HCT116 (cell line): ENCODE measurements around the gene CFAP97D2. TPM values are rescaled to one million over a fixed set of nuclear protein-coding genes. Genes with fewer than 3 reads are reported as not detected.

Experiments used
- ATAC-seq: fragments of 200-7000 bp; cut with Tn5 transposase; 2 replicates; pipeline ENCODE4 v1.9.1; 2020; ENCODE audit warnings: mild to moderate bottlenecking, moderate library complexity
- BruUV-seq: library from RNA; stranded (reverse); fragments of 400-500 nt; replicated peaks from 2 replicates; lab custom pipeline; 2021; lab: Mats Ljungman, UMichigan
- CTCF ChIA-PET: fragments of 300-600 bp; sonication (Branson Sonifier 250); formaldehyde crosslinking; loops from one replicate; lab custom pipeline; 2021; ENCODE audit warnings: antibody characterized with exemption; lab: Charles Lee
- POLR2A ChIA-PET: fragments of 300-600, 350-600 bp; sonication (Branson Sonifier 250); formaldehyde crosslinking; loops from one replicate; lab custom pipeline; 2021; ENCODE audit warnings: antibody characterized with exemption; lab: Charles Lee
- RAD21 ChIA-PET, 2 experiments: fragments of 300-600 bp; sonication (Branson Sonifier 250); formaldehyde crosslinking; loops; one replicate each; lab custom pipeline; 2023; ENCODE audit warnings: low total read pairs in 2 of 2; ENCODE audit not compliant: uncharacterized antibody in 2 of 2, unreplicated experiment in 2 of 2, low non-redundant PET in 1 of 2; lab: Charles Lee
- DNase-seq: peaks from one replicate; pipeline ENCODE4 v3.0.0-alpha.2; 2010; ENCODE audit warnings: low read depth, low spot score
- H2AFZ ChIP-seq: fragments of 200-600 bp; shearing (Covaris generic), sonication (generic); 2 replicates; pipeline ENCODE4 v1.6.1; 2017; ENCODE audit warnings: low read depth, mixed run types, mixed read lengths, antibody characterized with exemption, low read length; ENCODE audit not compliant: poor library complexity, severe bottlenecking
- H3K27ac ChIP-seq: 2 replicates; pipeline ENCODE4 v1.5.1; 2012; ENCODE audit warnings: low read depth, low read length
- H3K27me3 ChIP-seq: fragments of 200-600 bp; sonication (generic); 2 replicates; pipeline ENCODE4 v1.6.1; 2016; ENCODE audit warnings: mixed run types, low read length, mixed read lengths; ENCODE audit not compliant: insufficient read depth
- H3K36me3 ChIP-seq, 2 experiments: fragments of 200-500 bp in 1 of 2; fragments of 200-600 bp in 1 of 2; sonication (Bioruptor generic) in 1 of 2; sonication (generic) in 1 of 2; 2 replicates each; pipeline versions ENCODE4 v1.5.1 to v1.6.1; 2014 to 2016; ENCODE audit warnings: low read length in 2 of 2, inconsistent platforms in 1 of 2, mixed read lengths in 1 of 2, mixed run types in 1 of 2; ENCODE audit not compliant: insufficient read depth in 2 of 2, control insufficient read depth in 1 of 2
- H3K4me1 ChIP-seq, 2 experiments: fragments of 200-600 bp in 1 of 2; sonication (generic) in 1 of 2; 2 replicates each; pipeline versions ENCODE4 v1.5.1 to v1.6.1; 2012 to 2017; ENCODE audit warnings: low read length in 2 of 2, inconsistent platforms in 1 of 2, mild to moderate bottlenecking in 1 of 2, mixed read lengths in 1 of 2, mixed run types in 1 of 2, moderate library complexity in 1 of 2; ENCODE audit not compliant: insufficient read depth in 2 of 2, control insufficient read depth in 1 of 2
- H3K4me2 ChIP-seq: fragments of 200-600 bp; sonication (generic); 2 replicates; pipeline ENCODE4 v1.6.1; 2017; ENCODE audit warnings: mixed run types, low read length, mixed read lengths
- H3K4me3 ChIP-seq, 2 experiments: fragments of 200-600 bp in 1 of 2; sonication (generic) in 1 of 2; replicated peaks in 1 of 2; 2 replicates each; pipeline ENCODE4 v1.5.1; 2011 to 2016; ENCODE audit warnings: low read length in 2 of 2, control low read depth in 1 of 2, low read depth in 1 of 2, mild to moderate bottlenecking in 1 of 2, mixed read lengths in 1 of 2, mixed run types in 1 of 2
- H3K79me2 ChIP-seq: fragments of 200-600 bp; sonication (generic); 2 replicates; pipeline ENCODE4 v1.6.1; 2017; ENCODE audit warnings: mild to moderate bottlenecking, mixed run types, low read length, moderate library complexity, mixed read lengths; ENCODE audit not compliant: insufficient read depth
- H3K9ac ChIP-seq: fragments of 200-600 bp; sonication (generic); 2 replicates; pipeline ENCODE4 v1.6.1; 2016; ENCODE audit warnings: low read length, mixed read lengths
- H3K9me2 ChIP-seq: fragments of 200-600 bp; sonication (generic), shearing (Covaris generic); 2 replicates; pipeline ENCODE4 v1.6.1; 2017; ENCODE audit warnings: mixed run types, mild to moderate bottlenecking, moderate library complexity; ENCODE audit not compliant: insufficient read depth
- H3K9me3 ChIP-seq, 2 experiments: fragments of 200-500 bp in 1 of 2; fragments of 200-600 bp in 1 of 2; sonication (Bioruptor generic) in 1 of 2; sonication (generic) in 1 of 2; 2 replicates each; pipeline ENCODE4 v1.6.1; 2014 to 2017; ENCODE audit warnings: low read length in 2 of 2, mixed read lengths in 2 of 2, inconsistent platforms in 1 of 2, low read depth in 1 of 2, mild to moderate bottlenecking in 1 of 2, mixed run types in 1 of 2, moderate library complexity in 1 of 2; ENCODE audit not compliant: control insufficient read depth in 1 of 2, insufficient read depth in 1 of 2
- H4K20me1 ChIP-seq: fragments of 200-600 bp; sonication (generic), shearing (Covaris generic); 2 replicates; pipeline ENCODE4 v1.6.1; 2017; ENCODE audit warnings: mixed run types, mild to moderate bottlenecking, moderate library complexity; ENCODE audit not compliant: insufficient read depth
- CBX3 ChIP-seq: IDR thresholded peaks from 2 replicates; pipeline ENCODE4 v1.6.1; 2012; ENCODE audit warnings: low read depth
- CEBPB ChIP-seq: IDR thresholded peaks from 2 replicates; pipeline ENCODE4 v1.6.1; 2012; ENCODE audit warnings: low read depth
- EGR1 ChIP-seq: IDR thresholded peaks from 2 replicates; pipeline ENCODE4 v1.6.1; 2012; ENCODE audit warnings: low read depth
- ELF1 ChIP-seq: IDR thresholded peaks from 2 replicates; pipeline ENCODE4 v1.6.1; 2012; ENCODE audit warnings: low read depth, borderline replicate concordance
- EZH2 ChIP-seq: fragments of 200-600 bp; sonication (generic); IDR thresholded peaks from 2 replicates; pipeline ENCODE4 v1.6.1; 2017; ENCODE audit warnings: antibody characterized with exemption, mixed run types
- EZH2phosphoT487 ChIP-seq: fragments of 200-600 bp; IDR thresholded peaks from 2 replicates; pipeline ENCODE4 v1.6.1; 2018; ENCODE audit warnings: antibody characterized with exemption, borderline replicate concordance
- FOSL1 ChIP-seq: IDR thresholded peaks from 2 replicates; pipeline ENCODE4 v1.6.1; 2012; ENCODE audit warnings: low read depth
- MAX ChIP-seq: IDR thresholded peaks from 2 replicates; pipeline ENCODE4 v1.6.1; 2012
- POLR2A ChIP-seq: IDR thresholded peaks from 2 replicates; pipeline ENCODE4 v1.7.0; 2011; ENCODE audit warnings: borderline replicate concordance; ENCODE audit not compliant: insufficient read depth, insufficient read length; ENCODE audit errors: extremely low read depth
- POLR2AphosphoS5 ChIP-seq: IDR thresholded peaks from 2 replicates; pipeline ENCODE4 v1.6.1; 2011; ENCODE audit warnings: mild to moderate bottlenecking, low read depth, low read length, moderate library complexity
- REST ChIP-seq: IDR thresholded peaks from 2 replicates; pipeline ENCODE4 v1.6.1; 2012; ENCODE audit warnings: low read depth
- SIN3A ChIP-seq: IDR thresholded peaks from 2 replicates; pipeline ENCODE4 v1.6.1; 2012; ENCODE audit warnings: low read depth
- SP1 ChIP-seq: IDR thresholded peaks from 2 replicates; pipeline ENCODE4 v1.6.1; 2012; ENCODE audit warnings: low read depth
- SRF ChIP-seq: IDR thresholded peaks from 2 replicates; pipeline ENCODE4 v1.6.1; 2012; ENCODE audit warnings: low read depth
- intact Hi-C: fragments of 100-400 bp; cut with micrococcal nuclease; formaldehyde crosslinking; loops from 2 replicates; pipeline ENCODE4 v1.10.0; 2022
- total RNA-seq: library from RNA; stranded (reverse); gene quantifications from one replicate; pipeline ENCODE4 v1.2.1, GENCODE V29; 2021; ENCODE audit not compliant: unreplicated experiment
- TF ChIP-seq, protein P1 (sequence below): IDR thresholded peaks from 2 replicates; pipeline ENCODE4 v1.6.1; 2012

The CFAP97D2 gene
- total RNA-seq, 1 experiment from 2014 or later = not detected

GRCh38 chr13:114136576-114136975, 42.5 kb upstream of the CFAP97D2 start:
- Histone ChIP-seq H3K36me3 (no peaks in the 10 kb centered on the region), H3K9me3 (no peaks in the 10 kb centered on the region), H4K20me1 (no peaks in the 10 kb centered on the region), H3K27me3 (no peaks in the 10 kb centered on the region), H3K79me2 (peaks cover 5% of the 10 kb centered on the region; the same call in 1 of the 2 replicates), H3K27ac (no peak overlapping the region), H3K4me3 (no peak overlapping the region), H3K4me1 (peaks cover 0 to 1% of the 10 kb centered on the region in 2 experiments; a peak in 1 of 4 replicates), H3K9me2 (no peaks in the 10 kb centered on the region), H3K9ac (no peak overlapping the region), H3K4me2 (no peak overlapping the region), H2AFZ (no peak overlapping the region)
- no peak for TF ChIP-seq SIN3A
- TF ChIP-seq EZH2phosphoT487 = no peak
- TF ChIP-seq SRF = no peak
- no peak for TF ChIP-seq REST
- TF ChIP-seq POLR2A = no peak
- TF ChIP-seq CEBPB = no peak
- no peak for TF ChIP-seq ELF1
- TF ChIP-seq FOSL1 = no peak
- no peak for TF ChIP-seq EZH2
- TF ChIP-seq, protein P1, sequence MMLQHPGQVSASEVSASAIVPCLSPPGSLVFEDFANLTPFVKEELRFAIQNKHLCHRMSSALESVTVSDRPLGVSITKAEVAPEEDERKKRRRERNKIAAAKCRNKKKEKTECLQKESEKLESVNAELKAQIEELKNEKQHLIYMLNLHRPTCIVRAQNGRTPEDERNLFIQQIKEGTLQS = no peak
- no peak for TF ChIP-seq MAX
- TF ChIP-seq SP1 = no peak
- TF ChIP-seq POLR2AphosphoS5 = no peak
- no peak for TF ChIP-seq EGR1
- no peak for TF ChIP-seq CBX3
- no peak for ATAC-seq
- POLR2A ChIA-PET = no interaction called here
- no peak for DNase-seq
- RAD21 ChIA-PET = no interaction called here
- CTCF ChIA-PET = no interaction called here
- intact Hi-C loops = no loop called here
- BruUV-seq = no TSS peak
